Measurements from ENCODE around the gene ZBTB17. TPM values are rescaled to one million over a fixed set of nuclear protein-coding genes. Genes with fewer than 3 reads are reported as not detected.

The ZBTB17 gene
- total and polyA plus RNA-seq, 9 of the 15 experiments (the other 6 are each of a cell fraction or from before 2014, with no cell fraction given) = 1.1 to 53.4 (median 29.6) TPM

DNA sequence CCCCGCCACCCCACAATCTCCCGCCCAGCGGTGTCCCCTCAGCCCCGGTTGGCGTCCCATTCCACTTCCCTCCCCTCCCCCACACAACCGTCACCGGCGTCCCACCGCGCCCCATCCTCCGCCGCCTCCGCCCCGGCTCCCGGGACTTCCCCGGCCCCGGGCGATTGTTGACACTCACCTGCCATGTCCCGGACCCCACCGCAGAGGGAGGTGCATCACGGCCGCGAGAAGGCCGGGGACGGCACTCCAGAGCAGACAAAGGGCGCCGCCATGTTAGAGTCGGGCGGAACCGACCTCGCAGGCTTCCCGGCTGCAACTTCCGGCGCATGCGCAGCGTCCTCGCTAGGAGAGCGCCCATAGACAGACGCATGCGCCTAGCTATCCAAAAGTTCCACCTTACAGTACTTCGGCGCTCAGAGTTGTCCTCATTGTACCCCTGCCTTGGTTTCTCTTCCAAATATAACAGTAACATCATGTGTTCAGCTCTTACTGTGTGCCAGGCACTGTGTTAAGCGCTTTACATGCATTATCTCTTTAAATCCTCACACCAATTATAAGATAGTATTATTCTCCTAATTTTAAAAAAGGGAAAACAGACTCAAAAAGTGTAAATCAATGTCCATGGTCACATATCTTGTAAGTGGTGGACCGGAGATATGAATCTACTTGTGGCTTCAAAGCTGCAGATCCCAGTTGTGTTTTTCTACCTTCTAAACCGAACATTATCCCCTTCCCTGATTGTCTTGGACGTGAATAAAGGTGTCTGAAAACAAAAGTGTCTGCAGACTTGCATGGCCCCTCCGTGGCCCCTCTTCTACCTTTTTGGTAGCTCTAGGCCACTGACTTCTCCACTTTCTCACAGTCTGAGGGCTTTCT, at the start of gene ZBTB17 (continued):
- TF ChIP-seq ZNF324 (CRISPR knock-in tag; IDR thresholded peaks at IDR 0.05) = no peak
- TF ChIP-seq, protein P1, sequence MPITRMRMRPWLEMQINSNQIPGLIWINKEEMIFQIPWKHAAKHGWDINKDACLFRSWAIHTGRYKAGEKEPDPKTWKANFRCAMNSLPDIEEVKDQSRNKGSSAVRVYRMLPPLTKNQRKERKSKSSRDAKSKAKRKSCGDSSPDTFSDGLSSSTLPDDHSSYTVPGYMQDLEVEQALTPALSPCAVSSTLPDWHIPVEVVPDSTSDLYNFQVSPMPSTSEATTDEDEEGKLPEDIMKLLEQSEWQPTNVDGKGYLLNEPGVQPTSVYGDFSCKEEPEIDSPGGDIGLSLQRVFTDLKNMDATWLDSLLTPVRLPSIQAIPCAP (CRISPR knock-in tag; IDR thresholded peaks at IDR 0.05; ENCODE audit: borderline replicate concordance) = no peak
- peak; percentile 83 for TF ChIP-seq POLR2A (conservative IDR thresholded peaks at IDR 0.05)
- TF ChIP-seq, protein P2, sequence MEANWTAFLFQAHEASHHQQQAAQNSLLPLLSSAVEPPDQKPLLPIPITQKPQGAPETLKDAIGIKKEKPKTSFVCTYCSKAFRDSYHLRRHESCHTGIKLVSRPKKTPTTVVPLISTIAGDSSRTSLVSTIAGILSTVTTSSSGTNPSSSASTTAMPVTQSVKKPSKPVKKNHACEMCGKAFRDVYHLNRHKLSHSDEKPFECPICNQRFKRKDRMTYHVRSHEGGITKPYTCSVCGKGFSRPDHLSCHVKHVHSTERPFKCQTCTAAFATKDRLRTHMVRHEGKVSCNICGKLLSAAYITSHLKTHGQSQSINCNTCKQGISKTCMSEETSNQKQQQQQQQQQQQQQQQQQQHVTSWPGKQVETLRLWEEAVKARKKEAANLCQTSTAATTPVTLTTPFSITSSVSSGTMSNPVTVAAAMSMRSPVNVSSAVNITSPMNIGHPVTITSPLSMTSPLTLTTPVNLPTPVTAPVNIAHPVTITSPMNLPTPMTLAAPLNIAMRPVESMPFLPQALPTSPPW (CRISPR knock-in tag; IDR thresholded peaks at IDR 0.05) = peak; percentile 62
- TF ChIP-seq GATAD2A (IDR thresholded peaks at IDR 0.05) = peak; percentile 66; the same call in 1 of the 2 replicates
- TF ChIP-seq NFXL1 (CRISPR knock-in tag; IDR thresholded peaks at IDR 0.05) = no peak
- peak; percentile 91 for TF ChIP-seq ZFX (CRISPR knock-in tag; IDR thresholded peaks at IDR 0.05)
- TF ChIP-seq, protein P3, sequence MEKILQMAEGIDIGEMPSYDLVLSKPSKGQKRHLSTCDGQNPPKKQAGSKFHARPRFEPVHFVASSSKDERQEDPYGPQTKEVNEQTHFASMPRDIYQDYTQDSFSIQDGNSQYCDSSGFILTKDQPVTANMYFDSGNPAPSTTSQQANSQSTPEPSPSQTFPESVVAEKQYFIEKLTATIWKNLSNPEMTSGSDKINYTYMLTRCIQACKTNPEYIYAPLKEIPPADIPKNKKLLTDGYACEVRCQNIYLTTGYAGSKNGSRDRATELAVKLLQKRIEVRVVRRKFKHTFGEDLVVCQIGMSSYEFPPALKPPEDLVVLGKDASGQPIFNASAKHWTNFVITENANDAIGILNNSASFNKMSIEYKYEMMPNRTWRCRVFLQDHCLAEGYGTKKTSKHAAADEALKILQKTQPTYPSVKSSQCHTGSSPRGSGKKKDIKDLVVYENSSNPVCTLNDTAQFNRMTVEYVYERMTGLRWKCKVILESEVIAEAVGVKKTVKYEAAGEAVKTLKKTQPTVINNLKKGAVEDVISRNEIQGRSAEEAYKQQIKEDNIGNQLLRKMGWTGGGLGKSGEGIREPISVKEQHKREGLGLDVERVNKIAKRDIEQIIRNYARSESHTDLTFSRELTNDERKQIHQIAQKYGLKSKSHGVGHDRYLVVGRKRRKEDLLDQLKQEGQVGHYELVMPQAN (IDR thresholded peaks at IDR 0.05; ENCODE audit: borderline replicate concordance) = peak; percentile 96
- peak; percentile 53; the same call in 1 of the 2 replicates for TF ChIP-seq NCOR1 (IDR thresholded peaks at IDR 0.05)
- no peak for TF ChIP-seq ARID2 (IDR thresholded peaks at IDR 0.05)
- peak; percentile 67; the same call in 1 of the 2 replicates for TF ChIP-seq FOXJ2 (tag; IDR thresholded peaks at IDR 0.05)
- peak; percentile 80 for TF ChIP-seq HMGN3 (IDR thresholded peaks at IDR 0.05; ENCODE audit: borderline replicate concordance, extremely low read depth, insufficient read length, low read depth, low read length)
- TF ChIP-seq, protein P4, sequence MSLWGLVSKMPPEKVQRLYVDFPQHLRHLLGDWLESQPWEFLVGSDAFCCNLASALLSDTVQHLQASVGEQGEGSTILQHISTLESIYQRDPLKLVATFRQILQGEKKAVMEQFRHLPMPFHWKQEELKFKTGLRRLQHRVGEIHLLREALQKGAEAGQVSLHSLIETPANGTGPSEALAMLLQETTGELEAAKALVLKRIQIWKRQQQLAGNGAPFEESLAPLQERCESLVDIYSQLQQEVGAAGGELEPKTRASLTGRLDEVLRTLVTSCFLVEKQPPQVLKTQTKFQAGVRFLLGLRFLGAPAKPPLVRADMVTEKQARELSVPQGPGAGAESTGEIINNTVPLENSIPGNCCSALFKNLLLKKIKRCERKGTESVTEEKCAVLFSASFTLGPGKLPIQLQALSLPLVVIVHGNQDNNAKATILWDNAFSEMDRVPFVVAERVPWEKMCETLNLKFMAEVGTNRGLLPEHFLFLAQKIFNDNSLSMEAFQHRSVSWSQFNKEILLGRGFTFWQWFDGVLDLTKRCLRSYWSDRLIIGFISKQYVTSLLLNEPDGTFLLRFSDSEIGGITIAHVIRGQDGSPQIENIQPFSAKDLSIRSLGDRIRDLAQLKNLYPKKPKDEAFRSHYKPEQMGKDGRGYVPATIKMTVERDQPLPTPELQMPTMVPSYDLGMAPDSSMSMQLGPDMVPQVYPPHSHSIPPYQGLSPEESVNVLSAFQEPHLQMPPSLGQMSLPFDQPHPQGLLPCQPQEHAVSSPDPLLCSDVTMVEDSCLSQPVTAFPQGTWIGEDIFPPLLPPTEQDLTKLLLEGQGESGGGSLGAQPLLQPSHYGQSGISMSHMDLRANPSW (CRISPR knock-in tag; IDR thresholded peaks at IDR 0.05) = no peak
- TF ChIP-seq SUPT5H (IDR thresholded peaks at IDR 0.05) = peak; percentile 80
- peak; percentile 99 for TF ChIP-seq RBBP5 (IDR thresholded peaks at IDR 0.05; ENCODE audit: borderline replicate concordance, insufficient read depth, low read length, poor library complexity, severe bottlenecking)
- no peak for TF ChIP-seq NR2F6 (CRISPR knock-in tag; IDR thresholded peaks at IDR 0.05)

Data from K562 (cell line).